ENCODE data around the gene KCNF1. TPM values are rescaled to one million over a fixed set of nuclear protein-coding genes. Genes with fewer than 3 reads are reported as not detected.
A peak's percentile ranks its signal among the peaks of the same experiment; 100 is the strongest.

Gene KCNF1
- total RNA-seq (0.32 TPM), polyA plus RNA-seq (0.68 TPM)

GRCh38 chr2:10911291-10912075, at the start of gene KCNF1:
KCNF1 (plus strand) TSS chr2:10911934; CDS start chr2:10912427, 493 bp downstream.
- Histone ChIP-seq H3K4me1 (ENCODE audit: insufficient read depth) (no peaks in the 10 kb centered on the region), H3K36me3 (ENCODE audit: insufficient read depth) (no peaks in the 10 kb centered on the region), H3K4me3 (ENCODE audit: low read depth, low read length) (peak within 1 kb of the TSS; percentile 40), H3K27ac (ENCODE audit: low read depth) (no peak within 1 kb of the TSS)
- DNase-seq (ENCODE audit: extremely low spot score) = peak; percentile 49
- 13% methylated on average over 53 of the region's 53 CpGs for WGBS

GRCh38 chr2:10862330-10862729, 49.4 kb upstream of the KCNF1 start:
- DNase-seq (ENCODE audit: extremely low spot score) = no peak
- Histone ChIP-seq H3K4me3 (ENCODE audit: low read depth, low read length) (no peak overlapping the region), H3K27ac (ENCODE audit: low read depth) (no peak overlapping the region), H3K36me3 (ENCODE audit: insufficient read depth) (no peaks in the 10 kb centered on the region), H3K4me1 (ENCODE audit: insufficient read depth) (no peaks in the 10 kb centered on the region)
- 87% methylated on average over 10 of the region's 10 CpGs for WGBS

GRCh38 chr2:10863047-10863446, 48.7 kb upstream of the KCNF1 start:
- DNase-seq (ENCODE audit: extremely low spot score) = no peak
- no peaks in the 10 kb centered on the region for H3K4me1 ChIP-seq (ENCODE audit: insufficient read depth)

GRCh38 chr2:10863837-10864236, 47.9 kb upstream of the KCNF1 start:
- no peak for DNase-seq (ENCODE audit: extremely low spot score)
- 58% methylated on average over 8 of the region's 8 CpGs for WGBS
- no peak overlapping the region for H3K27ac ChIP-seq (ENCODE audit: low read depth)

More at GRCh38 chr2:10863047-10863446, 48.7 kb upstream of the KCNF1 start:
- H3K27ac ChIP-seq (ENCODE audit: low read depth) = no peak overlapping the region
- no peak overlapping the region for H3K4me3 ChIP-seq (ENCODE audit: low read depth, low read length)
- WGBS = 85% methylated on average over 10 of the region's 10 CpGs
- H3K36me3 ChIP-seq (ENCODE audit: insufficient read depth) = no peaks in the 10 kb centered on the region

GRCh38 chr2:10864251-10864650, 47.5 kb upstream of the KCNF1 start:
- 55% methylated on average over 10 of the region's 10 CpGs for WGBS

More at GRCh38 chr2:10863837-10864236, 47.9 kb upstream of the KCNF1 start:
- Histone ChIP-seq H3K4me1 (ENCODE audit: insufficient read depth) (no peaks in the 10 kb centered on the region), H3K4me3 (ENCODE audit: low read depth, low read length) (no peak overlapping the region), H3K36me3 (ENCODE audit: insufficient read depth) (no peaks in the 10 kb centered on the region)

GRCh38 chr2:10864861-10865636, 46.7 kb upstream of the KCNF1 start:
- no peak overlapping the region for H3K4me3 ChIP-seq (ENCODE audit: low read depth, low read length)
- no peak overlapping the region for H3K27ac ChIP-seq (ENCODE audit: low read depth)
- DNase-seq (ENCODE audit: extremely low spot score) = no peak
- H3K4me1 ChIP-seq (ENCODE audit: insufficient read depth) = no peaks in the 10 kb centered on the region
- WGBS = 84% methylated on average over 14 of the region's 14 CpGs
- H3K36me3 ChIP-seq (ENCODE audit: insufficient read depth) = no peaks in the 10 kb centered on the region

More at GRCh38 chr2:10864251-10864650, 47.5 kb upstream of the KCNF1 start:
- H3K36me3 ChIP-seq (ENCODE audit: insufficient read depth) = no peaks in the 10 kb centered on the region
- no peak overlapping the region for H3K27ac ChIP-seq (ENCODE audit: low read depth)
- no peaks in the 10 kb centered on the region for H3K4me1 ChIP-seq (ENCODE audit: insufficient read depth)
- no peak for DNase-seq (ENCODE audit: extremely low spot score)
- H3K4me3 ChIP-seq (ENCODE audit: low read depth, low read length) = no peak overlapping the region

- Histone ChIP-seq H3K27ac (ENCODE audit: low read depth) (no peak overlapping the region), H3K36me3 (ENCODE audit: insufficient read depth) (no peaks in the 10 kb centered on the region), H3K4me3 (ENCODE audit: low read depth, low read length) (no peak overlapping the region), H3K4me1 (ENCODE audit: insufficient read depth) (no peaks in the 10 kb centered on the region)
- no peak for DNase-seq (ENCODE audit: extremely low spot score)
- 84% methylated on average over 10 of the region's 10 CpGs for WGBS
These were observed 45.9 kb upstream of the KCNF1 start for GRCh38 chr2:10865841-10866240.

GRCh38 chr2:10867692-10868420, 43.9 kb upstream of the KCNF1 start:
- Histone ChIP-seq H3K4me3 (ENCODE audit: low read depth, low read length) (no peak overlapping the region), H3K27ac (ENCODE audit: low read depth) (no peak overlapping the region), H3K4me1 (ENCODE audit: insufficient read depth) (no peaks in the 10 kb centered on the region), H3K36me3 (ENCODE audit: insufficient read depth) (no peaks in the 10 kb centered on the region)
- no peak for DNase-seq (ENCODE audit: extremely low spot score)
- WGBS = 57% methylated on average over 6 of the region's 6 CpGs

GRCh38 chr2:10868465-10869314, 43.0 kb upstream of the KCNF1 start:
- H3K27ac ChIP-seq (ENCODE audit: low read depth) = no peak overlapping the region

GRCh38 chr2:10871978-10872377, 39.8 kb upstream of the KCNF1 start:
- WGBS = 91% methylated on average over 1 of the region's 1 CpG
- Histone ChIP-seq H3K27ac (ENCODE audit: low read depth) (no peak overlapping the region), H3K4me1 (ENCODE audit: insufficient read depth) (no peaks in the 10 kb centered on the region), H3K36me3 (ENCODE audit: insufficient read depth) (no peaks in the 10 kb centered on the region), H3K4me3 (ENCODE audit: low read depth, low read length) (no peak overlapping the region)
- no peak for DNase-seq (ENCODE audit: extremely low spot score)

More at GRCh38 chr2:10868465-10869314, 43.0 kb upstream of the KCNF1 start:
- 58% methylated on average over 15 of the region's 15 CpGs for WGBS
- no peak for DNase-seq (ENCODE audit: extremely low spot score)
- Histone ChIP-seq H3K36me3 (ENCODE audit: insufficient read depth) (no peaks in the 10 kb centered on the region), H3K4me3 (ENCODE audit: low read depth, low read length) (no peak overlapping the region), H3K4me1 (ENCODE audit: insufficient read depth) (no peaks in the 10 kb centered on the region)

- H3K4me1 ChIP-seq (ENCODE audit: insufficient read depth) = no peaks in the 10 kb centered on the region
- WGBS = 71% methylated on average over 3 of the region's 3 CpGs
- H3K27ac ChIP-seq (ENCODE audit: low read depth) = no peak overlapping the region
- H3K4me3 ChIP-seq (ENCODE audit: low read depth, low read length) = no peak overlapping the region
- DNase-seq (ENCODE audit: extremely low spot score) = no peak
- H3K36me3 ChIP-seq (ENCODE audit: insufficient read depth) = no peaks in the 10 kb centered on the region
These were observed 38.6 kb upstream of the KCNF1 start for GRCh38 chr2:10873171-10873570.

- no peak for DNase-seq (ENCODE audit: extremely low spot score)
- WGBS = 65% methylated on average over 9 of the region's 9 CpGs
- H3K27ac ChIP-seq (ENCODE audit: low read depth) = no peak overlapping the region
- H3K4me1 ChIP-seq (ENCODE audit: insufficient read depth) = no peaks in the 10 kb centered on the region
- H3K36me3 ChIP-seq (ENCODE audit: insufficient read depth) = no peaks in the 10 kb centered on the region
- no peak overlapping the region for H3K4me3 ChIP-seq (ENCODE audit: low read depth, low read length)
These were observed 37.8 kb upstream of the KCNF1 start for GRCh38 chr2:10873790-10874437.
